ENCODE data around the gene GSDMA.

DNA sequence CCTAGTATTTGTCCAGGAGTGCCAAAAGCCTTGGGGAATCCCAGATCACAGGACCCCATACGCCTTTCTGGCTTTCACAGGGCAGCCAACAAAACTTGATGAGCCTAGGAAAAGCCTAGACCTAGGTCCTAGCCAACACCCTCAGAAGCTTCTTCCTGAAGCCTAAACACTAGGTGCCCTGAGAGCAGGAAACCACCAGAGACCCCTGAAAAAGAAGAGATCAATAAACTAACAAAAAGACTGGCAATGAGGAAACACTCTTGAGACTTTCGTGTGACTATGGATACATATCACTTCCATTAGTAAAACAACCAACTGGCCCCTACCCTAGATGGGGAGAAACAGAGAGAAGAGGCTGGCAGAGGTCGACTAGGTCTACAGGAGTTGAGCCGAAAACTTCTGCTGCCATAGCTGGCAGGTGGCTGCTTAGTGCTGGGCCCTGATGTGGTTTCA is 36.6 kb upstream of the GSDMA start:
- TF ChIP-seq, protein P1, sequence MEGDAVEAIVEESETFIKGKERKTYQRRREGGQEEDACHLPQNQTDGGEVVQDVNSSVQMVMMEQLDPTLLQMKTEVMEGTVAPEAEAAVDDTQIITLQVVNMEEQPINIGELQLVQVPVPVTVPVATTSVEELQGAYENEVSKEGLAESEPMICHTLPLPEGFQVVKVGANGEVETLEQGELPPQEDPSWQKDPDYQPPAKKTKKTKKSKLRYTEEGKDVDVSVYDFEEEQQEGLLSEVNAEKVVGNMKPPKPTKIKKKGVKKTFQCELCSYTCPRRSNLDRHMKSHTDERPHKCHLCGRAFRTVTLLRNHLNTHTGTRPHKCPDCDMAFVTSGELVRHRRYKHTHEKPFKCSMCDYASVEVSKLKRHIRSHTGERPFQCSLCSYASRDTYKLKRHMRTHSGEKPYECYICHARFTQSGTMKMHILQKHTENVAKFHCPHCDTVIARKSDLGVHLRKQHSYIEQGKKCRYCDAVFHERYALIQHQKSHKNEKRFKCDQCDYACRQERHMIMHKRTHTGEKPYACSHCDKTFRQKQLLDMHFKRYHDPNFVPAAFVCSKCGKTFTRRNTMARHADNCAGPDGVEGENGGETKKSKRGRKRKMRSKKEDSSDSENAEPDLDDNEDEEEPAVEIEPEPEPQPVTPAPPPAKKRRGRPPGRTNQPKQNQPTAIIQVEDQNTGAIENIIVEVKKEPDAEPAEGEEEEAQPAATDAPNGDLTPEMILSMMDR (IDR thresholded peaks at IDR 0.05): no peak
- TF ChIP-seq POLR2AphosphoS5 (IDR thresholded peaks at IDR 0.05; ENCODE audit: insufficient read depth in 1 of 2, low read depth in 1 of 2) (no peak), POLR2A (IDR thresholded peaks at IDR 0.05) (no peak)

All from vagina (tissue), 2 donors.